Fibroblast of the conjunctiva (primary cell): ENCODE measurements around the gene CRPPA.
"Not testable (repeated sequence)": the region's sequence is repeated elsewhere in the genome, so short reads cannot be mapped to it uniquely, and the experiment has no call there.

Source experiments
- DNase-seq: peaks from one replicate; pipeline ENCODE4 v3.0.0-alpha.2; 2010; ENCODE audit warnings: low read depth

CRPPA gene

DNA sequence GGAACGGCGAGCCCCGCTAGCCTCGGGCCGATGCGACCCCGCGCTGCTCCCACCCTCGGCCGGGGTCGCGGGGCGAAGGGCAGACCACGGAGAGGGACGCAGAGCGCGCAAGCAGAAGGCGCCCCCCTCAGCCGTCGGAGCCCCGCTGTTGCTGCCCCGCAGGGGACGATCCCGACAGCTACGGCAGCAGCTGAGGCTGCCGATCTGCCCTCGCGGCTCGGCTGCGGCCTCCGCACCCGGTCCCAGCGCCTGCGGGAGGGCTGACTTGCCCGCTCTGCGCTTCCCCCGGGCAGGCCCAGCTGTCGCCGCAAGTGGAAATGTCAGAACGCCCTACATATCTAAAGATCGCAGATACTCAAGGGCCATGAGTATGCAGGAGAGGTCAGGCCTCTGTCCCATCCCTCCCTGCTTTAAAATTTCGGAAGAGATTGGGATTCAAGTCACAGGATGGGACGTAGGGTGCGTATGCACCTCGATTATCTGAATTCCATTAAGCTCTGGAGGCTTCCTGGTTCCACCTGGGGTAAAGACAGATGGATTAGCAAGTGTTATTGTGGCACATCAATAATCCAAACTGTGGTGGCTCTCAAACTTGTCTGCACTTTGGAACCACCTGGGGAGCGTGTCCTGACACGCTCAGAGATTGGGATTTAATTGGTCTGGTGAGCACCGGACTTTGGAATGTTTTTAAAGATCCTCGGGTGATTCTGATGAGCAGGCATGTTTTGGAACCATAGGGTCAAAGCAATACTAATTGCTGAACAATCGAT lies at the start of gene CRPPA:
TSS of gene CRPPA (minus strand) at position 206 of the 770 bp plus-strand sequence. CDS start 216 bp downstream, outside the sequence.
- no peak for DNase-seq

GRCh38 chr7:16465469-16466361 lies 44.4 kb upstream of the CRPPA start, which contains the start of gene SOSTDC1:
SOSTDC1 (minus strand) TSS chr7:16465738; CDS start chr7:16465668, 70 bp downstream.
- DNase-seq = peak; percentile 10

GRCh38 chr7:16463949-16464715 lies 42.8 kb upstream of the CRPPA start:
- no peak for DNase-seq

- DNase-seq = no peak
Measured at GRCh38 chr7:16463520-16463919, 42.2 kb upstream of the CRPPA start.

GRCh38 chr7:16462431-16462889 lies 41.1 kb upstream of the CRPPA start:
- no peak for DNase-seq

DNA sequence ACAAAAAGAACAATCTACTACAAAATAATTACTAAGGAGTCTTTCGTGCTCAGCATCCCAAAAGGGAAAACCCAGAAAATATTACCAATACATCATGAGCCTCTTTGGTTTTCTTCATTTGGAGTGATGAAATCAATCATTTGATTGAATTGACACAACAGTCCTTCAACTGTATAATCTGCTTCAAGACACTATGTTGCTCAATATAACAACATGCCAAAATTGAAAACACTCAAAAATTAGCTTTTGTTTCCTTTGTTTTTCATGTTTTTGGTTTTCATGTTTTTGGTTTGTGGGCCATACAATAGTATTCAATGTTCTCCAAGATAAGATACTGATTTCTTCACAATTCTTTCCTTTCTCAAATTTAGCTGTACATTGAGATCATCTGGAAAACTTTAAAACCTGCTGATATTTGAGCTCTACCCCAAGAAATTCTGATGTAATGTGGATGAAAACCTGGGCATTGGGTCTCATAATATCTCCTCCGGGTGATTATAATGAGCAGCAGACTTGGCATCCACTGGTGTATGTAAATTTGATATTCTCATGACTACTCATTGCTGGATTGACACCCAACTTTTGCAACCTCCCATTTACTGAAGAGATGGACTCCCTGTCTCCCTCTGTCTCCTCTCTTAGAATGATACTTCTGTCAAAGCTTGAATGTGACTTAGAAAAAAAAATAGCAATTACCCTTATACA lies 39.6 kb upstream of the CRPPA start:
- peak; percentile 63 for DNase-seq

GRCh38 chr7:16456303-16456702 lies 35.0 kb upstream of the CRPPA start:
- DNase-seq = not testable (repeated sequence)

DNA sequence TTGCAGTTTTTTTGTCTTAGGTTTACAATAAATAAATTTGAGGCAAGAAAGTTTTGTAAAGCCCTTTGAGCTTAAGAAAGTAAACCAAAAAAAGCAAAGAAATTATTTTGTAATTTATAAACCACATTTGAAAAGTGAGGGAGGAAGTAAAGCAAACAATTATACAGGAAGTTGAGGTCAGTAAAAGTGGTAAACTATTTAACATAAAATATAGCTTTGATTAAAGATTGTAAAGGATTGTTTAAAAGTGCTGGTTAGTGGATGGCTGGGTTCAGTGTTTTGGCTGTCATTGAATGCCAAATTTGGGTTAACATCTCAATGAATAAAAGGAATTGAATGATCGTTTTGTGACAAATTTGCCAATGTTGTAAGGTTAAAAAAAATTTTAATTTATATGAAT lies 34.3 kb upstream of the CRPPA start:
- DNase-seq = no peak

DNA sequence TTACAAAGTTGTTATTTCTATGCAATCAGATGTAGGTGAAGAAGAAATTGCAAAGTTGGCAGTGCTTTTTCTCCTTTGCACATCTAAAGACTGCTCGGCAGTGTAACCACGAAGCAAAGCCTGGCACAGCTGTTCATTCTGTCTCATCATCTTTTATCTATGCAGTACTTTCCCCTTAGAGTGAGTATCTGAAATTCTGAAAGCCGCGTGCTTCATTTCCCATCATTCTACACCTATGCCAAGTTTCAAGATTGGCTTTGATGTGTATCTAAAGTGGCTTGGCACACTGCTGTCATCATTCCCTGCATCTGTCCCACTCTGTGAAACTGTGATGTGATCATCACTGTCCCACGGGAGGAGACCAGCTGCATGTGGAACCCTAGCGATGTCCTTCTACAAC lies 29.0 kb upstream of the CRPPA start:
- DNase-seq = no peak

DNA sequence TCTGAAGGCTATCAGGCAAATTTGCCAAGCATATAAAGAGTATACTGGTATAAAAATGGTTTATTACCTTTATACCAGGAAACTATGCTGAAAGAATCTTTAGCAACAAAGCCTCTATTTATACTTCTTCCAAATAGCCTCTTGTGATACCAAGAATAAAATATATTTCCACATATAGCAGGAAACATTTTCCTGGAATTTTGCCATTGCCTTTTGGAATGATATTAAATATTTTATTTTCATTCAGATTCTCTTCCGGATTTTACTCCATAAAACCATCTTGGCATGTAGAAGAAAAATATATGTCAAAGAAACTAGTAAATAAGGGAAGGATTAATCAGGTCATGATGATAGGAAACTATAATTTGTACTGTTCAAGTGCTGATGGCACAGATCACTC lies 26.5 kb upstream of the CRPPA start:
- DNase-seq = no peak

DNA sequence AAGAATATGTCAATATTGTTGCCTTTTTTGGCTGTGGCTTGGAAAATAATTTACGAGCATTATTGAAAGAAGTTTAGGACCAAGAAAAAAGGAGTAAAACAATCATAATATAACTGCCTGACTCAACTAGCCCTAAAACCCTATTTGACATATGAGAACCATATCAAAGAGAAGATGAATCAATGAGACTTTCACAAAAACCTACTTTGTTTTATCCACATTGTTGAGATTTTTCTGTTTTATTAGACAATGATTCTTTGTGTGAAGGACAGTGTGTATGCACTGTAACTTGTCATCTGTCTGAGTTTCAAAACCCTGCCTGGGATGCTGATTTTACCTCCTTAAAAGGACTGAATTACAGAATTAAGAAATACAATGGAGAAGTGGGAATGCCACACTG lies 25.2 kb upstream of the CRPPA start:
- DNase-seq = no peak

DNA sequence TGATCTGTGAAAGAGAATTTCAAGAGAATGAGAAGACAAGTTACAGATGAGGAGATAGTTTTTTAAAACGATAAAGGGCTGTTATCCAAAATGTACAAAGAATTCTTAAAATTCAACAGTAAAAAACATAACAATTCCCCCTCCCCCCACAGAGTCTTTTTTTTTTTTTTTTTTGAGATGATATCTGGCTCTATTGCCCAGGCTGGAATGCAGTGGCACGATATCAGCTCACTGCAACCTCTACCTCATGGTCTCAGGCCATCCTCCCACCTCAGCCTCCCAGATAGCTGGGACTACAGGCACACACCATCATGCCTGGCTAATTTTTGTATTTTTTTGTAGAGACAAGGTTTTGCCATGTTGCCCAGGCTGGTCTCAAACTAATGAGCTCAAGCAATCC lies 22.5 kb upstream of the CRPPA start:
- DNase-seq = not testable (repeated sequence)

- DNase-seq = no peak
Measured at GRCh38 chr7:16438988-16439387, 17.6 kb upstream of the CRPPA start.

GRCh38 chr7:16436306-16436705 lies 15.0 kb upstream of the CRPPA start:
- no peak for DNase-seq

GRCh38 chr7:16433568-16434122 lies 12.3 kb upstream of the CRPPA start:
- no peak for DNase-seq

DNA sequence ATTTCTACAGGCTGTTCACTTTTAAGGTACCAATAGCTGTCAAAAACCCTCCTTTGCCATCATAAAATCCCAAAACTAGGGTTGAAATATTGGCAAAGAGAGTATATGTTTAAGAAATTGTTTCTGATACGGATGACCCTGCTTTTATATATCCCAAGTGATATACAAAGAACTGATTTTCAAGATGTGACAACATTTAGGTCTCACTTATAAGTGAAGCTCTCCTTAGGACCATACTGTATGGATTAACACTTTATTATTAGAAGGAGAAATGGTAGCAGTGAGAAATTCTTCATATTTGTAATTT lies 11.0 kb upstream of the CRPPA start:
- no peak for DNase-seq

DNA sequence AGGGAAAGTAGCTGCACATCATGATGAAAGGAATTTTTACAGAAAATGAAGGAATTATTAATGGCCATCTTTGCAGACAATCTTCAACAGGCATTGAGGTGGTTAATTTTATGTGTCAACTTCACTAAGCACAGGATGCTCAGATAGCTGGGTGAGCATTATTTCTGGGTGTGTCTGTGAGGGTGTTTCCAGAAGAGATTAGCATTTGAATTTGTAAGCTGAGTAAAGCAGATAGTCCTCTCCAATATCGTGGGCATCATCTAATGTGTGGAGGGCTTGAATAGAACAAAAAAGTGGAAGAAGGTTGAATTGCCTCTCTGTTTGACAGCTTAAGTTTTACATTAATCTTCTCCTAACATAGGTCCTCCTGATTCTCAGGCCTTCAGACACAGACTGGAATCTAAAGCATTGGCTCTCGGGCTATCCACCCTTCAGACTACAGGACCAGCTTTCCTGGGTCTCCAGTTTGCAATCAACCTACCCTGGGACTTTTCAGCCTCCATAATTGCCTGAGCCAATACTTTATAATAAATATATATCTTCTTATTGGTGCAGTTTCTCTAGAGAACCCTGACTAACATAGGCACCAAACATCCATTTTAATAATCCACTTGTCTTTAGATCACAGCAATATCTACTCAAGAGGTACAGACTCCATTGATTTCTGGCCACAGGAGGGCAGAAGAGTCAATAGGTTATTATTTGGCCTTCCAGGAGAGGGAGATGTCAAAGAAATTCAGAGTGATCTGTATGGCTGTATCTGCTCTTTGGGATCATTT lies 10.5 kb upstream of the CRPPA start:
- DNase-seq = no peak

DNA sequence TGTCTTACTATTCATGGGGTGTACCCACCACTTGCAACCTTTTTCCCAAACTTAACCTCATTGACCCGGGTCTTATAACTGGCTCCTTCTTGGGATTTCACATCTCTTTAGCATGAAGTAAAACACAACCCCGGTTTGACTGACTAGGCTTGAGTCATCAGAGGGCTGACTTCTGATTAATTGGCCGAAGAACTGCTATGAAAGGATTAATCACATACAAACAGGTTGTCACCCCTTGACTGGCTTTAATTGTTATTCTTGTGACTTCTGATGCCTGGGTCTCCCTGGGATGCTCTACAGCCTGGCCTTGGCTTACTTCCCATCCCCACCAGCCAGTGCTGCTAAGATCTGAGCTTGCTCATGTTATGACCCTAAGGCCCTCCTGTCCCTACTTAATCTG lies 8.8 kb upstream of the CRPPA start:
- no peak for DNase-seq

- no peak for DNase-seq
Measured at GRCh38 chr7:16428672-16429071, 7.3 kb upstream of the CRPPA start.

DNA sequence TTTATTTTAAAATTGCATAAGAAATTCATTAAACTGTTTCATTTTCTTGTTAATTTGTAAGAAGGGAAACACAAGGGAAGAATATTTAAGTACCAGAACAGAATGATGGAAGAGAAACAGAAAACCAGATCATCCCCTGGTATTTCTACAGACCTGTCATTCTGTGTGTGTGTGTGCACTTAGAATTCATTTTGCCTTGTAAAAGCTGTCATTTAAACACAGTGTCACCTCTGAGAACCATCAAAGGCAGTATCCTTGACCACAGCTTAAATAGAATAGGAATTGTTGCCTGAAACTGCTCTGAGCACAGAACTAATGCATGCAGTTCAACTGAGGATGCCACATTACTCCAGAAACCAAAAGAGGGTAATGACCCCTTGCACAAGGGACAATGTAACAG lies 6.8 kb upstream of the CRPPA start:
- DNase-seq = no peak

GRCh38 chr7:16423761-16424160 lies 2.4 kb upstream of the CRPPA start:
- no peak for DNase-seq
